Fibroblast of lung (primary cell): Measurements from ENCODE around the gene MPDZ. TPM values are rescaled to one million over a fixed set of nuclear protein-coding genes. Genes with fewer than 3 reads are reported as not detected.

ENCODE experiments used
- DNase-seq, 2 donors: peaks; one replicate each; pipeline versions ENCODE4 v3.0.0 to v3.0.0-alpha.2; 2010; ENCODE audit warnings: low read depth in 2 of 2
- H2AFZ ChIP-seq: 2 replicates; pipeline ENCODE4 v1.5.1; 2012; ENCODE audit warnings: low read length, control low read depth, inconsistent platforms
- H3K27ac ChIP-seq: 2 replicates; pipeline ENCODE4 v1.5.1; 2011; ENCODE audit warnings: low read length, control low read depth; ENCODE audit not compliant: insufficient read depth
- H3K27me3 ChIP-seq: 2 replicates; pipeline ENCODE4 v1.5.1; 2011; ENCODE audit warnings: mild to moderate bottlenecking, low read length; ENCODE audit not compliant: control insufficient read depth, insufficient read depth
- H3K36me3 ChIP-seq: 2 replicates; pipeline ENCODE4 v1.5.1; 2011; ENCODE audit warnings: low read length; ENCODE audit not compliant: control insufficient read depth, insufficient read depth
- H3K4me1 ChIP-seq: 2 replicates; pipeline ENCODE4 v1.5.1; 2011; ENCODE audit warnings: low read length; ENCODE audit not compliant: control insufficient read depth, insufficient read depth; ENCODE audit errors: extremely low read depth
- H3K4me2 ChIP-seq: 2 replicates; pipeline ENCODE4 v1.5.1; 2011; ENCODE audit warnings: low read length, control low read depth; ENCODE audit not compliant: insufficient read depth; ENCODE audit errors: extremely low read depth
- H3K4me3 ChIP-seq, 4 experiments: fragments of 200-600 bp in 1 of 4; sonication (generic) in 1 of 4; replicated peaks in 1 of 4; 2 replicates each; pipeline ENCODE4 v1.5.1; 2011 to 2016; ENCODE audit warnings: low read length in 4 of 4, low read depth in 3 of 4, mild to moderate bottlenecking in 3 of 4, control low read depth in 2 of 4, inconsistent platforms in 1 of 4, mixed read lengths in 1 of 4; ENCODE audit not compliant: insufficient read depth in 1 of 4; ENCODE audit errors: control extremely low read depth in 1 of 4
- H3K79me2 ChIP-seq: 2 replicates; pipeline ENCODE4 v1.5.1; 2012; ENCODE audit warnings: mild to moderate bottlenecking, low read length, inconsistent platforms; ENCODE audit not compliant: control insufficient read depth, insufficient read depth
- H3K9ac ChIP-seq: 2 replicates; pipeline ENCODE4 v1.5.1; 2011; ENCODE audit warnings: mild to moderate bottlenecking, low read length, control low read depth; ENCODE audit not compliant: insufficient read depth
- H3K9me3 ChIP-seq: 2 replicates; pipeline ENCODE4 v1.5.1; 2012; ENCODE audit warnings: low read depth, low read length; ENCODE audit not compliant: control insufficient read depth, insufficient read depth
- H4K20me1 ChIP-seq: 2 replicates; pipeline ENCODE4 v1.5.1; 2011; ENCODE audit warnings: low read length; ENCODE audit not compliant: control insufficient read depth, insufficient read depth; ENCODE audit errors: extremely low read depth
- EZH2 ChIP-seq: IDR thresholded peaks from 2 replicates; pipeline ENCODE4 v1.5.1; 2012; ENCODE audit warnings: low read length, control low read depth, mild to moderate bottlenecking; ENCODE audit errors: missing control alignments
- polyA plus RNA-seq, 2 donors: library from polyadenylated mRNA; depleted of rRNA in 1 of 2; stranded (reverse) in 1 of 2; unstranded in 1 of 2; fragments of >200 nt; gene quantifications; 2 replicates each; pipeline ENCODE4 v1.2.1, GENCODE V29; 2011 to 2012; ENCODE audit warnings: missing spikeins in 1 of 2
- total RNA-seq: library from RNA; depleted of rRNA; stranded (reverse); fragments of >200 nt; gene quantifications from 2 replicates; pipeline ENCODE4 v1.2.1, GENCODE V29; 2014
- TF ChIP-seq, protein P1 (sequence below), 2 donors: IDR thresholded peaks in 1 of 2; conservative IDR thresholded peaks in 1 of 2; 1 replicate in 1 of 2; 2 replicates in 1 of 2; pipeline ENCODE4 v1.5.1; 2011 to 2012; ENCODE audit warnings: low read length in 2 of 2, control low read depth in 1 of 2, inconsistent platforms in 1 of 2, low read depth in 1 of 2, mild to moderate bottlenecking in 1 of 2

MPDZ gene
- total and polyA plus RNA-seq, 2 donors (not counting 1 experiment from before 2014, with no cell fraction given): 28.9 to 66.9 TPM

DNA sequence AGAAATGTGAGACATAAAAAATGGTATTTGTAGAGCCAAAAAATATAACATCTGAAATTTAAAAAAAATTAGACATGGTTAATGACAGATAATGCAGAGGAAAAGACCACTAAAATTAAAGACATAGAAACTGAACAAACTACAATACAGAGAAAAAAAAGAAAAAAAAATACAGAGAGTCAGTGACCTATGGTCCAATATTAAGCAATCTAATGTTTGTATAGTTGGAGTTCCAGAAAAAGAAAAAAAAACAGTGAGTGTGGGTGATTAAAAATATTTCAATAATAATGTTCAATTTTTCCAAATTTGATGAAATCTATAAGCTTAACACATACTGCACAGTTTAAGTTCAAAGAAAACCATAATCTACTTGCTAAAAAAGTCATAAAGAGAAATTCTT is 207.6 kb downstream of the MPDZ start:
- no peak overlapping the region for H3K27ac ChIP-seq
- no peak overlapping the region for H3K4me2 ChIP-seq
- DNase-seq: peak in 1 of 2 donors; percentile 51
- H3K9ac ChIP-seq: no peak overlapping the region
- H3K4me3 ChIP-seq: no peak overlapping the region
- no peak for TF ChIP-seq EZH2
- TF ChIP-seq, protein P1, sequence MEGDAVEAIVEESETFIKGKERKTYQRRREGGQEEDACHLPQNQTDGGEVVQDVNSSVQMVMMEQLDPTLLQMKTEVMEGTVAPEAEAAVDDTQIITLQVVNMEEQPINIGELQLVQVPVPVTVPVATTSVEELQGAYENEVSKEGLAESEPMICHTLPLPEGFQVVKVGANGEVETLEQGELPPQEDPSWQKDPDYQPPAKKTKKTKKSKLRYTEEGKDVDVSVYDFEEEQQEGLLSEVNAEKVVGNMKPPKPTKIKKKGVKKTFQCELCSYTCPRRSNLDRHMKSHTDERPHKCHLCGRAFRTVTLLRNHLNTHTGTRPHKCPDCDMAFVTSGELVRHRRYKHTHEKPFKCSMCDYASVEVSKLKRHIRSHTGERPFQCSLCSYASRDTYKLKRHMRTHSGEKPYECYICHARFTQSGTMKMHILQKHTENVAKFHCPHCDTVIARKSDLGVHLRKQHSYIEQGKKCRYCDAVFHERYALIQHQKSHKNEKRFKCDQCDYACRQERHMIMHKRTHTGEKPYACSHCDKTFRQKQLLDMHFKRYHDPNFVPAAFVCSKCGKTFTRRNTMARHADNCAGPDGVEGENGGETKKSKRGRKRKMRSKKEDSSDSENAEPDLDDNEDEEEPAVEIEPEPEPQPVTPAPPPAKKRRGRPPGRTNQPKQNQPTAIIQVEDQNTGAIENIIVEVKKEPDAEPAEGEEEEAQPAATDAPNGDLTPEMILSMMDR (conservative IDR thresholded peaks at IDR 0.05 in 1 of 2, IDR thresholded peaks at IDR 0.05 in 1 of 2; ENCODE audit: low read depth in 1 of 2, low read length in 2 of 2): no peak
- no peaks in the 10 kb centered on the region for H3K4me1 ChIP-seq
- no peak overlapping the region for H2AFZ ChIP-seq
- no peaks in the 10 kb centered on the region for H3K79me2 ChIP-seq
- no peaks in the 10 kb centered on the region for H4K20me1 ChIP-seq
- H3K36me3 ChIP-seq: no peaks in the 10 kb centered on the region
- no peaks in the 10 kb centered on the region for H3K27me3 ChIP-seq
- no peaks in the 10 kb centered on the region for H3K9me3 ChIP-seq

GRCh38 chr9:13070612-13071595 is 208.6 kb downstream of the MPDZ start:
- Histone ChIP-seq H4K20me1 (no peaks in the 10 kb centered on the region), H3K36me3 (no peaks in the 10 kb centered on the region), H3K27ac (no peak overlapping the region), H3K9me3 (no peaks in the 10 kb centered on the region), H2AFZ (no peak overlapping the region), H3K4me1 (no peaks in the 10 kb centered on the region), H3K4me3 (no peak overlapping the region), H3K4me2 (no peak overlapping the region), H3K27me3 (no peaks in the 10 kb centered on the region), H3K9ac (no peak overlapping the region), H3K79me2 (no peaks in the 10 kb centered on the region)
- TF ChIP-seq, protein P1 (conservative IDR thresholded peaks at IDR 0.05 in 1 of 2, IDR thresholded peaks at IDR 0.05 in 1 of 2; ENCODE audit: low read depth in 1 of 2, low read length in 2 of 2): no peak
- TF ChIP-seq EZH2: no peak
- no peak for DNase-seq

DNA sequence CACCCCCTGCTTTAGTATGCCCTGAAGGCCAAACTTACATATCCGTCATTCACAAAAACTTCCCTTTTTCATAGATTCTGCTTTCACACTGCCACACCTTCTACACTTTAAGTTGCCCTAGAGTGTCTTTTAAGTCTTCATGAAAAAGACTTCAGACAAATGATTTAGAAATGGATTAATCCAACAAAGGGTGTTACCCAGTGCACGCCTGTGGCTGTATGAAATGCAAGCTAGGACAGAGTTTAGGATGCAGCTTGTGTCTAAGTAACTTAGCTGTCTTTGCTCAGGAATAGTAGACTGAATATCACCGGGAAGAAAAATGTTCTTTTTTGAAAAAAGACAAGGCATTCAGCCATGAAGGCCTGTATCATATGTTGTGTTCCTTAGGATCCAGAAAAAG is 210.0 kb downstream of the MPDZ start:
- Histone ChIP-seq H3K4me2 (no peak overlapping the region), H3K4me1 (no peaks in the 10 kb centered on the region)
- no peak for DNase-seq

More for the DNA sequence above, 210.0 kb downstream of the MPDZ start:
- H3K79me2 ChIP-seq: no peaks in the 10 kb centered on the region
- H3K9me3 ChIP-seq: no peaks in the 10 kb centered on the region
- no peak overlapping the region for H3K27ac ChIP-seq
- no peak overlapping the region for H3K9ac ChIP-seq
- H4K20me1 ChIP-seq: no peaks in the 10 kb centered on the region
- H3K4me3 ChIP-seq: no peak overlapping the region
- H2AFZ ChIP-seq: no peak overlapping the region
- no peaks in the 10 kb centered on the region for H3K27me3 ChIP-seq
- H3K36me3 ChIP-seq: no peaks in the 10 kb centered on the region
- TF ChIP-seq EZH2: no peak
- TF ChIP-seq, protein P1 (conservative IDR thresholded peaks at IDR 0.05 in 1 of 2, IDR thresholded peaks at IDR 0.05 in 1 of 2; ENCODE audit: low read depth in 1 of 2, low read length in 2 of 2): no peak
